Hepatocyte (in vitro differentiated cells): Measurements from ENCODE around the gene ACOXL.

ENCODE experiments used
- CTCF ChIP-seq: fragments of 200-600 bp; sonication (generic); IDR thresholded peaks from 2 replicates; pipeline ENCODE4 v1.5.1; 2016; ENCODE audit warnings: antibody characterized with exemption, mild to moderate bottlenecking; ENCODE audit not compliant: poor library complexity
- EZH2 ChIP-seq: fragments of 200-600 bp; sonication (generic); IDR thresholded peaks from 2 replicates; pipeline ENCODE4 v1.6.1; 2016; ENCODE audit warnings: antibody characterized with exemption, mild to moderate bottlenecking, borderline replicate concordance
- EZH2phosphoT487 ChIP-seq: fragments of 200-600 bp; sonication (generic); IDR thresholded peaks from one replicate; pipeline ENCODE4 v1.6.1; 2018; ENCODE audit warnings: antibody characterized with exemption, mild to moderate bottlenecking, low read depth, moderate library complexity; ENCODE audit not compliant: unreplicated experiment, severe bottlenecking

- TF ChIP-seq CTCF, result no peak
- no peak for TF ChIP-seq EZH2phosphoT487
- no peak for TF ChIP-seq EZH2
Observed at GRCh38 chr2:111062417-111062816, 330.0 kb downstream of the ACOXL start.
